ENCODE measurements around the gene DVL1.
"Not testable (repeated sequence)": the region's sequence is repeated elsewhere in the genome, so short reads cannot be mapped to it uniquely, and the experiment has no call there.

The DVL1 gene

GRCh38 chr1:1318777-1319645 lies 30.2 kb downstream of the DVL1 start:
- peaks cover 41% of the 10 kb centered on the region for H3K36me3 ChIP-seq (ENCODE audit: insufficient read depth, low read length)

GRCh38 chr1:1318131-1318652 lies 31.0 kb downstream of the DVL1 start:
- no peaks in the 10 kb centered on the region for H3K27me3 ChIP-seq (ENCODE audit: control insufficient read depth in 1 of 2, insufficient read depth in 2 of 2, low read length in 2 of 2)
- peaks cover 45% of the 10 kb centered on the region for H3K36me3 ChIP-seq (ENCODE audit: insufficient read depth, low read length)
- H3K27ac ChIP-seq (ENCODE audit: low read depth, low read length) = peak overlapping the region; percentile 61
- H3K4me1 ChIP-seq (ENCODE audit: insufficient read depth, low read length) = peaks cover 27% of the 10 kb centered on the region
- no peak overlapping the region for H3K9ac ChIP-seq (ENCODE audit: low read length)
- no peak overlapping the region for H3K4me3 ChIP-seq (ENCODE audit: low read depth in 1 of 2, low read length in 2 of 2)
- H3K9me3 ChIP-seq (ENCODE audit: low read length) = no peaks in the 10 kb centered on the region

More at GRCh38 chr1:1318777-1319645, 30.2 kb downstream of the DVL1 start:
- H3K4me3 ChIP-seq (ENCODE audit: low read depth in 1 of 2, low read length in 2 of 2) = no peak overlapping the region
- H3K4me1 ChIP-seq (ENCODE audit: insufficient read depth, low read length) = peaks cover 31% of the 10 kb centered on the region
- H3K27me3 ChIP-seq (ENCODE audit: control insufficient read depth in 1 of 2, insufficient read depth in 2 of 2, low read length in 2 of 2) = no peaks in the 10 kb centered on the region
- peak overlapping the region; percentile 23 for H3K27ac ChIP-seq (ENCODE audit: low read depth, low read length)
- no peaks in the 10 kb centered on the region for H3K9me3 ChIP-seq (ENCODE audit: low read length)
- no peak overlapping the region for H3K9ac ChIP-seq (ENCODE audit: low read length)

GRCh38 chr1:1317420-1317819 lies 31.8 kb downstream of the DVL1 start:
- Histone ChIP-seq H3K9me3 (ENCODE audit: low read length) (no peaks in the 10 kb centered on the region), H3K27ac (ENCODE audit: low read depth, low read length) (peak overlapping the region; percentile 24), H3K4me1 (ENCODE audit: insufficient read depth, low read length) (peaks cover 26% of the 10 kb centered on the region), H3K4me3 (ENCODE audit: low read depth in 1 of 2, low read length in 2 of 2) (no peak overlapping the region), H3K36me3 (ENCODE audit: insufficient read depth, low read length) (peaks cover 53% of the 10 kb centered on the region), H3K9ac (ENCODE audit: low read length) (no peak overlapping the region), H3K27me3 (ENCODE audit: control insufficient read depth in 1 of 2, insufficient read depth in 2 of 2, low read length in 2 of 2) (no peaks in the 10 kb centered on the region)

- not testable (repeated sequence) for H3K4me3 ChIP-seq (ENCODE audit: low read depth in 1 of 2, low read length in 2 of 2); H3K9ac ChIP-seq (ENCODE audit: low read length); H3K27me3 ChIP-seq (ENCODE audit: control insufficient read depth in 1 of 2, insufficient read depth in 2 of 2, low read length in 2 of 2); H3K27ac ChIP-seq (ENCODE audit: low read depth, low read length); H3K9me3 ChIP-seq (ENCODE audit: low read length)
- peaks cover 20% of the 10 kb centered on the region for H3K4me1 ChIP-seq (ENCODE audit: insufficient read depth, low read length)
- peaks cover 60% of the 10 kb centered on the region for H3K36me3 ChIP-seq (ENCODE audit: insufficient read depth, low read length)
These were observed 33.0 kb downstream of the DVL1 start for GRCh38 chr1:1316199-1316598.

- no peak overlapping the region for H3K4me3 ChIP-seq (ENCODE audit: low read depth in 1 of 2, low read length in 2 of 2)
- H3K9me3 ChIP-seq (ENCODE audit: low read length) = no peaks in the 10 kb centered on the region
- H3K36me3 ChIP-seq (ENCODE audit: insufficient read depth, low read length) = peaks cover 63% of the 10 kb centered on the region
- no peak overlapping the region for H3K27ac ChIP-seq (ENCODE audit: low read depth, low read length)
- H3K9ac ChIP-seq (ENCODE audit: low read length) = no peak overlapping the region
- H3K4me1 ChIP-seq (ENCODE audit: insufficient read depth, low read length) = peaks cover 20% of the 10 kb centered on the region
- no peaks in the 10 kb centered on the region for H3K27me3 ChIP-seq (ENCODE audit: control insufficient read depth in 1 of 2, insufficient read depth in 2 of 2, low read length in 2 of 2)
These were observed 33.7 kb downstream of the DVL1 start for GRCh38 chr1:1315435-1315954.

GRCh38 chr1:1314678-1315335 lies 34.4 kb downstream of the DVL1 start:
- Histone ChIP-seq H3K9ac (ENCODE audit: low read length) (no peak overlapping the region), H3K9me3 (ENCODE audit: low read length) (no peaks in the 10 kb centered on the region), H3K4me3 (ENCODE audit: low read depth in 1 of 2, low read length in 2 of 2) (no peak overlapping the region), H3K36me3 (ENCODE audit: insufficient read depth, low read length) (peaks cover 62% of the 10 kb centered on the region), H3K27me3 (ENCODE audit: control insufficient read depth in 1 of 2, insufficient read depth in 2 of 2, low read length in 2 of 2) (no peaks in the 10 kb centered on the region), H3K27ac (ENCODE audit: low read depth, low read length) (no peak overlapping the region), H3K4me1 (ENCODE audit: insufficient read depth, low read length) (peaks cover 21% of the 10 kb centered on the region)

GRCh38 chr1:1314237-1314586 lies 35.0 kb downstream of the DVL1 start:
- Histone ChIP-seq H3K36me3 (ENCODE audit: insufficient read depth, low read length) (peaks cover 56% of the 10 kb centered on the region), H3K4me1 (ENCODE audit: insufficient read depth, low read length) (peaks cover 22% of the 10 kb centered on the region), H3K4me3 (ENCODE audit: low read depth in 1 of 2, low read length in 2 of 2) (no peak overlapping the region), H3K27me3 (ENCODE audit: control insufficient read depth in 1 of 2, insufficient read depth in 2 of 2, low read length in 2 of 2) (no peaks in the 10 kb centered on the region), H3K9me3 (ENCODE audit: low read length) (no peaks in the 10 kb centered on the region), H3K27ac (ENCODE audit: low read depth, low read length) (no peak overlapping the region), H3K9ac (ENCODE audit: low read length) (no peak overlapping the region)

GRCh38 chr1:1313500-1314236 lies 35.5 kb downstream of the DVL1 start:
- H3K4me1 ChIP-seq (ENCODE audit: insufficient read depth, low read length) = peaks cover 17% of the 10 kb centered on the region

GRCh38 chr1:1312450-1313314 lies 36.5 kb downstream of the DVL1 start:
- Histone ChIP-seq H3K9me3 (ENCODE audit: low read length) (no peaks in the 10 kb centered on the region), H3K27ac (ENCODE audit: low read depth, low read length) (no peak overlapping the region), H3K9ac (ENCODE audit: low read length) (no peak overlapping the region), H3K36me3 (ENCODE audit: insufficient read depth, low read length) (peaks cover 53% of the 10 kb centered on the region), H3K4me1 (ENCODE audit: insufficient read depth, low read length) (peaks cover 7% of the 10 kb centered on the region), H3K27me3 (ENCODE audit: control insufficient read depth in 1 of 2, insufficient read depth in 2 of 2, low read length in 2 of 2) (no peaks in the 10 kb centered on the region), H3K4me3 (ENCODE audit: low read depth in 1 of 2, low read length in 2 of 2) (no peak overlapping the region)

More at GRCh38 chr1:1313500-1314236, 35.5 kb downstream of the DVL1 start:
- Histone ChIP-seq H3K9ac (ENCODE audit: low read length) (no peak overlapping the region), H3K4me3 (ENCODE audit: low read depth in 1 of 2, low read length in 2 of 2) (no peak overlapping the region), H3K27me3 (ENCODE audit: control insufficient read depth in 1 of 2, insufficient read depth in 2 of 2, low read length in 2 of 2) (no peaks in the 10 kb centered on the region), H3K27ac (ENCODE audit: low read depth, low read length) (no peak overlapping the region), H3K9me3 (ENCODE audit: low read length) (no peaks in the 10 kb centered on the region), H3K36me3 (ENCODE audit: insufficient read depth, low read length) (peaks cover 53% of the 10 kb centered on the region)

GRCh38 chr1:1311107-1312104 lies 37.8 kb downstream of the DVL1 start:
- Histone ChIP-seq H3K36me3 (ENCODE audit: insufficient read depth, low read length) (peaks cover 47% of the 10 kb centered on the region), H3K9me3 (ENCODE audit: low read length) (no peaks in the 10 kb centered on the region), H3K9ac (ENCODE audit: low read length) (no peak overlapping the region), H3K27me3 (ENCODE audit: control insufficient read depth in 1 of 2, insufficient read depth in 2 of 2, low read length in 2 of 2) (no peaks in the 10 kb centered on the region), H3K27ac (ENCODE audit: low read depth, low read length) (no peak overlapping the region), H3K4me3 (ENCODE audit: low read depth in 1 of 2, low read length in 2 of 2) (no peak overlapping the region), H3K4me1 (ENCODE audit: insufficient read depth, low read length) (peaks cover 9% of the 10 kb centered on the region)

Data from muscle layer of colon (tissue), 2 donors.